ENCODE data around the gene SIAH2. TPM values are rescaled to one million over a fixed set of nuclear protein-coding genes. Genes with fewer than 3 reads are reported as not detected.
A peak's percentile ranks its signal among the peaks of the same experiment; 100 is the strongest.

Gene SIAH2
- total and polyA plus RNA-seq, 4 experiments from 2014 or later, result 28.3 to 48.3 (median 32.7) TPM

DNA sequence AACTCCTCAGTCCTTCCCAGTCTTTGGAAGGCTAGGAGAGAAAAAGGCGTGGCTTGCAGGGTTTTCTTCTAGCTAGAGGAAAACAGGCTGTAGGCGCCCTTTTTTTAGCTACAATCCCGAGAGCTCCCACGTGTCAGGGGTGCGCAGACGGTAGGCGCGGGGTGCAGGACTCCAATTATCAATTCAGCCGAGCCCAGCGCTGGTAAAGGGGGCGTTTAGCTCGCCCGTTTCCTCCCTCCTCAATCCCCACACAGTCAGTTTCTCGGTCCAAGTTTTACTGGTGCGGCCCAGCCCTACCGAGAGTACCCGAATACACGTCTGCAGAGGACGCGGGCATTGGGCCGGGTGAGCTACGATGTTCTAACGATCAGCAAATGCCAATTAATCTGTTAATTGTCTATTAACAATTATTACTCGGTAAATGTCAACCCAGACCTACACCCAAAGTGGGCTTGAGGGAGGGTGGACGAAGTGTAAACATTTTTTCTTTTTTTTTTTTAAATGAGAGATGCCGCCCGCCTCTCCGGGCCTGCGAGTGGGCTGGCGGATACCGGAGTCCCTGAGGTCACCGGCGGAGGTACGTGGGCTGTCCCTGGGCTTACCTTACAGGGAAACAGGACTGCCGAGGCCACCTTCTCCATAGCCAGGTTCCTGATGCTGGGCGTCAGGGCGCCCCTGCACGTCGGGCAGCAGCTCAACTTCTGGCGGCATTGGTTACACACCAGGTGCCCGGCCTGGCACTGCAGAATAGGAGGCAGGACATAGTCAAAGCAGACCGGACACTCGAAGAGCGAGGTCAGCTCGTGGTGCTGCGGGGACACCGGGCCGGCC is 923 bp downstream of the SIAH2 start:
- H3K9me3 ChIP-seq (ENCODE audit: control insufficient read depth in 1 of 2, low read length in 2 of 2), result no peaks in the 10 kb centered on the region
- Mint-ChIP-seq H3K4me1 (peaks cover 35 to 72% (median 58%) of the 10 kb centered on the region in 4 donors), H3K27me3 (no peaks in the 10 kb centered on the region), H3K36me3 (peaks cover 7 to 39% of the 10 kb centered on the region in 2 donors), H3K9me3 (peaks cover 0 to 3% (median 0%) of the 10 kb centered on the region in 8 donors), H3K27ac (peak overlapping the region; percentile 86 to 98 (median 98)), H3K4me3 (peak overlapping the region; percentile 88 to 97 (median 96))
- ChIA-PET CTCF (ENCODE audit: partially characterized antibody) (interaction anchor here (0.8 to 7.5 kb wide), 9 partner anchors 9 to 395 kb away, joined by 3 to 85 read pairs (median 5); partner anchors contain the start of gene SELENOT), POLR2A (ENCODE audit: partially characterized antibody) (interaction anchor here (0.7 to 7.1 kb wide), 32 partner anchors 8 to 1010 kb away, joined by 3 to 150 read pairs (median 6); partner anchors contain the start of genes COMMD2, EIF2A, ERICH6 and P2RY14)
- H3K4me1 ChIP-seq (ENCODE audit: insufficient read depth, low read length), result peaks cover 59% of the 10 kb centered on the region
- H3K27ac ChIP-seq (ENCODE audit: low read depth, low read length), result peak overlapping the region; percentile 98
- peak in 4 of 5 donors; percentile 33 to 51 (median 38) for DNase-seq
- intact Hi-C loops (cut with micrococcal nuclease), result loop anchor here (5.0 kb wide), 3 partner anchors 440 to 1440 kb away; partner anchors contain the start of genes GPR171 and RNF13
- peak overlapping the region; percentile 80 to 90 for H3K4me3 ChIP-seq (ENCODE audit: low read length in 2 of 2)
- H3K36me3 ChIP-seq (ENCODE audit: insufficient read depth, low read length), result no peaks in the 10 kb centered on the region
- no peaks in the 10 kb centered on the region for H3K27me3 ChIP-seq (ENCODE audit: insufficient read depth, low read length)

- intact Hi-C loops (cut with micrococcal nuclease), result loop anchor here (5.0 kb wide), 3 partner anchors 442 to 1442 kb away; partner anchors contain the start of genes GPR171 and RNF13
- POLR2A ChIA-PET (ENCODE audit: partially characterized antibody), result interaction anchor here (1.2 to 7.1 kb wide), 14 partner anchors 7 to 1008 kb away, joined by 3 to 150 read pairs (median 4); partner anchors contain the start of genes COMMD2, EIF2A, ERICH6 and SELENOT
- CTCF ChIA-PET (ENCODE audit: partially characterized antibody), result interaction anchor here (0.8 to 7.5 kb wide), 6 partner anchors 12 to 216 kb away, joined by 3 to 85 read pairs (median 6); partner anchors contain the start of gene SELENOT
- peak overlapping the region; percentile 98 for H3K27ac ChIP-seq (ENCODE audit: low read depth, low read length)
- peak overlapping the region; percentile 80 to 90 for H3K4me3 ChIP-seq (ENCODE audit: low read length in 2 of 2)
- H3K9me3 ChIP-seq (ENCODE audit: control insufficient read depth in 1 of 2, low read length in 2 of 2), result no peaks in the 10 kb centered on the region
- peaks cover 42 to 87% (median 59%) of the 10 kb centered on the region in 4 donors for H3K4me1 Mint-ChIP-seq
- H3K27me3 Mint-ChIP-seq, result no peaks in the 10 kb centered on the region
- DNase-seq, result peak in 3 of 5 donors; percentile 31 to 56 (median 55)
- H3K27me3 ChIP-seq (ENCODE audit: insufficient read depth, low read length), result no peaks in the 10 kb centered on the region
- peak overlapping the region; percentile 88 to 97 (median 96) for H3K4me3 Mint-ChIP-seq
- H3K9me3 Mint-ChIP-seq, result peaks cover 0 to 3% (median 0%) of the 10 kb centered on the region in 8 donors
- peaks cover 67% of the 10 kb centered on the region for H3K4me1 ChIP-seq (ENCODE audit: insufficient read depth, low read length)
- peak overlapping the region; percentile 86 to 98 (median 98) for H3K27ac Mint-ChIP-seq
- no peaks in the 10 kb centered on the region for H3K36me3 ChIP-seq (ENCODE audit: insufficient read depth, low read length)
- H3K36me3 Mint-ChIP-seq, result peaks cover 11 to 50% of the 10 kb centered on the region in 2 donors
Measured at GRCh38 chr3:150760431-150761200, 2.4 kb downstream of the SIAH2 start.

- ChIA-PET CTCF (ENCODE audit: partially characterized antibody) (interaction anchor here (0.8 to 7.5 kb wide), 4 partner anchors 10 to 38 kb away, joined by 3 to 85 read pairs (median 16); no protein-coding TSS in a partner anchor), POLR2A (ENCODE audit: partially characterized antibody) (interaction anchor here (1.0 to 7.1 kb wide), 8 partner anchors 12 to 351 kb away, joined by 3 to 150 read pairs (median 41); partner anchors contain the start of genes EIF2A, ERICH6, SELENOT and SERP1)
- Histone ChIP-seq H3K36me3 (ENCODE audit: insufficient read depth, low read length) (no peaks in the 10 kb centered on the region), H3K27me3 (ENCODE audit: insufficient read depth, low read length) (no peaks in the 10 kb centered on the region), H3K4me3 (ENCODE audit: low read length in 2 of 2) (peak overlapping the region; percentile 80 to 90), H3K9me3 (ENCODE audit: control insufficient read depth in 1 of 2, low read length in 2 of 2) (no peaks in the 10 kb centered on the region), H3K27ac (ENCODE audit: low read depth, low read length) (peak overlapping the region; percentile 98), H3K4me1 (ENCODE audit: insufficient read depth, low read length) (peaks cover 67% of the 10 kb centered on the region)
- Mint-ChIP-seq H3K36me3 (peaks cover 12 to 52% of the 10 kb centered on the region in 2 donors), H3K4me3 (peak overlapping the region; percentile 88 to 97 (median 96)), H3K27me3 (no peaks in the 10 kb centered on the region), H3K27ac (peak overlapping the region; percentile 86 to 98 (median 98)), H3K4me1 (peaks cover 43 to 83% (median 58%) of the 10 kb centered on the region in 4 donors), H3K9me3 (peaks cover 0 to 3% (median 0%) of the 10 kb centered on the region in 8 donors)
- intact Hi-C loops (cut with micrococcal nuclease), result loop anchor here (5.0 kb wide), 3 partner anchors 442 to 1442 kb away; partner anchors contain the start of genes GPR171 and RNF13
- peak in 1 of 5 donors; percentile 8 for DNase-seq
Measured at GRCh38 chr3:150759947-150760346, 3.0 kb downstream of the SIAH2 start.

DNA sequence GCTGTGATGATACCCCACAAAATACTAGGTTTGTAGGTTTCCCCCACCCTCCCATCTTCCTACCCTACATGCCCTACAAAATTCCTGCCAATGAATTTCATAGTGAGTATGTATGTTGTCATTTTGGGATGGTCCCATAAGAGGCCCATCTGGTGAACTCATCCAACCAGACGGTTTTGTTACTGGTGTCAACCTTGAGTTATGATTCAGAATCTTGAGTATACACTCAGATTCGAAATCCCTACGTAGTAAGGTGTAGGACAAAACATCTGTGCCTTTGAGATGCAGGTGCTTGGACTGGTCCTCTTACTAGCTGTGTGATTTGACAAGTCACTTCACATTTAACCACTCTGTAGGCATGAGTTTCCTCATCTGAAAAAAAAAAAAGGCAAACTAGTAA is 3.6 kb downstream of the SIAH2 start:
- H3K9me3 Mint-ChIP-seq, result peaks cover 0 to 3% (median 0%) of the 10 kb centered on the region in 8 donors
- Histone ChIP-seq H3K36me3 (ENCODE audit: insufficient read depth, low read length) (no peaks in the 10 kb centered on the region), H3K9me3 (ENCODE audit: control insufficient read depth in 1 of 2, low read length in 2 of 2) (no peaks in the 10 kb centered on the region), H3K27me3 (ENCODE audit: insufficient read depth, low read length) (no peaks in the 10 kb centered on the region), H3K4me3 (ENCODE audit: low read length in 2 of 2) (peak overlapping the region in 1 of 2 donors; percentile 90), H3K4me1 (ENCODE audit: insufficient read depth, low read length) (peaks cover 64% of the 10 kb centered on the region), H3K27ac (ENCODE audit: low read depth, low read length) (peak overlapping the region; percentile 98)
- H3K36me3 Mint-ChIP-seq, result peaks cover 15 to 55% of the 10 kb centered on the region in 2 donors
- H3K4me1 Mint-ChIP-seq, result peaks cover 42 to 81% (median 56%) of the 10 kb centered on the region in 4 donors
- ChIA-PET POLR2A (ENCODE audit: partially characterized antibody) (interaction anchor here (1.0 to 7.1 kb wide), 6 partner anchors 11 to 350 kb away, joined by 3 to 150 read pairs (median 86); partner anchors contain the start of genes EIF2A, ERICH6, SELENOT and SERP1), CTCF (ENCODE audit: partially characterized antibody) (interaction anchor here (0.6 to 7.5 kb wide), 5 partner anchors 10 to 55 kb away, joined by 3 to 85 read pairs (median 5); no protein-coding TSS in a partner anchor)
- peak overlapping the region; percentile 88 to 97 (median 96) for H3K4me3 Mint-ChIP-seq
- intact Hi-C loops (cut with micrococcal nuclease), result no loop called here
- no peaks in the 10 kb centered on the region for H3K27me3 Mint-ChIP-seq
- H3K27ac Mint-ChIP-seq, result peak overlapping the region; percentile 86 to 98 (median 98)
- no peak for DNase-seq

- no peaks in the 10 kb centered on the region for H3K27me3 Mint-ChIP-seq
- POLR2A ChIA-PET (ENCODE audit: partially characterized antibody), result no interaction called here
Measured at GRCh38 chr3:150757768-150758167, 5.2 kb downstream of the SIAH2 start.

DNA sequence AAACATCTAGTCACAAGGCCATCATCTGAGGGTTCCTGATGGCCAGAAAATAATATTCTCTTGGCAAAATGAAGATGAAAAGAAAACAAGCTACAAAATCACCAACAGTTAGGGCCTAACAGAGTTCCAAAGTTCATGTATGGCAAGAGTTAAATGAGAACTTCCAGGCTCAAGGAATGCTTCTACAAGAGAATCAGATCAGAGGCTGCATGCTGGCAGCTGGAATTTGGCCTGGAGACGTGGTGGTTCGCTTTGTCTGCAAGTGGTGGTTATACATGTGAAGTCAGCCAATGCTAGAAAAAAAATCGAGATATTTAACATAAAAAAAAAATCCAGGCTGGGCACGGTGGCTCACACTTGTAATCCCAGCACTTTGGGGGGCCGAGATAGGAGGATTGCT is 5.6 kb downstream of the SIAH2 start:
- Mint-ChIP-seq H3K4me3 (peak overlapping the region in 3 of 8 donors; percentile 4 to 60 (median 19)), H3K27ac (peak overlapping the region in 4 of 7 donors; percentile 43 to 87 (median 78)), H3K4me1 (peaks cover 51 to 88% (median 67%) of the 10 kb centered on the region in 4 donors), H3K36me3 (peaks cover 30 to 60% of the 10 kb centered on the region in 2 donors), H3K9me3 (no peaks in the 10 kb centered on the region), H3K27me3 (no peaks in the 10 kb centered on the region)
- ChIA-PET CTCF (ENCODE audit: partially characterized antibody) (no interaction called here), POLR2A (ENCODE audit: partially characterized antibody) (no interaction called here)
- intact Hi-C loops (cut with micrococcal nuclease), result no loop called here
- Histone ChIP-seq H3K27me3 (ENCODE audit: insufficient read depth, low read length) (no peaks in the 10 kb centered on the region), H3K36me3 (ENCODE audit: insufficient read depth, low read length) (no peaks in the 10 kb centered on the region), H3K27ac (ENCODE audit: low read depth, low read length) (no peak overlapping the region), H3K4me3 (ENCODE audit: low read length in 2 of 2) (no peak overlapping the region), H3K9me3 (ENCODE audit: control insufficient read depth in 1 of 2, low read length in 2 of 2) (no peaks in the 10 kb centered on the region), H3K4me1 (ENCODE audit: insufficient read depth, low read length) (peaks cover 68% of the 10 kb centered on the region)
- DNase-seq, result no peak

More at GRCh38 chr3:150757768-150758167, 5.2 kb downstream of the SIAH2 start:
- H3K27ac Mint-ChIP-seq, result peak overlapping the region in 5 of 7 donors; percentile 18 to 88 (median 86)
- H3K4me1 Mint-ChIP-seq, result peaks cover 48 to 84% (median 64%) of the 10 kb centered on the region in 4 donors
- H3K9me3 Mint-ChIP-seq, result no peaks in the 10 kb centered on the region
- no peak overlapping the region for H3K4me3 ChIP-seq (ENCODE audit: low read length in 2 of 2)
- H3K27ac ChIP-seq (ENCODE audit: low read depth, low read length), result no peak overlapping the region
- CTCF ChIA-PET (ENCODE audit: partially characterized antibody), result no interaction called here
- DNase-seq, result no peak
- intact Hi-C loops (cut with micrococcal nuclease), result no loop called here
- H3K36me3 ChIP-seq (ENCODE audit: insufficient read depth, low read length), result no peaks in the 10 kb centered on the region
- no peaks in the 10 kb centered on the region for H3K9me3 ChIP-seq (ENCODE audit: control insufficient read depth in 1 of 2, low read length in 2 of 2)
- peaks cover 27 to 58% of the 10 kb centered on the region in 2 donors for H3K36me3 Mint-ChIP-seq
- H3K4me1 ChIP-seq (ENCODE audit: insufficient read depth, low read length), result peaks cover 66% of the 10 kb centered on the region
- no peaks in the 10 kb centered on the region for H3K27me3 ChIP-seq (ENCODE audit: insufficient read depth, low read length)
- H3K4me3 Mint-ChIP-seq, result peak overlapping the region in 5 of 8 donors; percentile 9 to 86 (median 69)

Measured in CD4-positive, alpha-beta memory T cell (primary cell).